SK-N-SH (cell line): Measurements from ENCODE around the gene FGF5. TPM values are rescaled to one million over a fixed set of nuclear protein-coding genes. Genes with fewer than 3 reads are reported as not detected.

Experiments used
- CTCF ChIA-PET: fragments of 300-600, 350-600 bp; formaldehyde crosslinking; extraction: SDS; loops from one replicate; lab custom pipeline; 2021; lab: Yijun Ruan, JAX
- POLR2A ChIA-PET: fragments of 350-600 bp; sonication (Branson Sonifier 250); formaldehyde crosslinking; extraction: SDS; loops from one replicate; lab custom pipeline; 2020; ENCODE audit warnings: antibody characterized with exemption, inconsistent platforms; lab: Yijun Ruan, JAX
- DNase-seq: peaks from one replicate; pipeline ENCODE4 v3.0.0; 2012
- H2AFZ ChIP-seq: fragments of 200-600 bp; sonication (generic); 2 replicates; pipeline ENCODE4 v1.8.1; 2016; ENCODE audit warnings: antibody characterized with exemption, mild to moderate bottlenecking, low read depth
- H3F3A ChIP-seq: fragments of 200-600 bp; sonication (generic); replicated peaks from 2 replicates; pipeline ENCODE3; 2016; ENCODE audit warnings: antibody characterized with exemption, mild to moderate bottlenecking; ENCODE audit not compliant: insufficient read depth
- H3K27ac ChIP-seq, 2 experiments: fragments of 200-500 bp in 1 of 2; fragments of 200-600 bp in 1 of 2; sonication (Bioruptor generic) in 1 of 2; sonication (generic), shearing (Covaris generic) in 1 of 2; 2 replicates each; pipeline versions ENCODE4 v1.5.1 to v1.6.1; 2014 to 2016; ENCODE audit warnings: low read depth in 2 of 2, inconsistent platforms in 1 of 2, low read length in 1 of 2, mild to moderate bottlenecking in 1 of 2, mixed read lengths in 1 of 2
- H3K27me3 ChIP-seq: fragments of 200-600 bp; sonication (generic), shearing (Covaris generic); 2 replicates; pipeline ENCODE4 v1.6.1; 2016; ENCODE audit warnings: mixed run types; ENCODE audit not compliant: insufficient read depth
- H3K36me3 ChIP-seq, 2 experiments: fragments of 200-500 bp in 1 of 2; fragments of 200-600 bp in 1 of 2; sonication (Bioruptor generic) in 1 of 2; sonication (generic) in 1 of 2; replicated peaks in 1 of 2; 2 replicates each; pipeline versions ENCODE3 to v1.5.1; 2014 to 2016; ENCODE audit warnings: low read length in 1 of 2, mild to moderate bottlenecking in 1 of 2; ENCODE audit not compliant: insufficient read depth in 2 of 2, control insufficient read depth in 1 of 2
- H3K4me1 ChIP-seq, 2 experiments: fragments of 200-500 bp in 1 of 2; fragments of 200-600 bp in 1 of 2; sonication (Bioruptor generic) in 1 of 2; sonication (generic), shearing (Covaris generic) in 1 of 2; 2 replicates each; pipeline versions ENCODE4 v1.5.1 to v1.6.1; 2014 to 2016; ENCODE audit warnings: low read depth in 1 of 2, low read length in 1 of 2, mixed run types in 1 of 2; ENCODE audit not compliant: insufficient read depth in 2 of 2, control insufficient read depth in 1 of 2
- H3K4me2 ChIP-seq: fragments of 200-600 bp; sonication (generic), shearing (Covaris generic); 2 replicates; pipeline ENCODE4 v1.6.1; 2017; ENCODE audit warnings: mixed run types
- H3K4me3 ChIP-seq, 2 experiments: fragments of 200-500 bp in 1 of 2; fragments of 200-600 bp in 1 of 2; sonication (Bioruptor generic) in 1 of 2; sonication (generic), shearing (Covaris generic) in 1 of 2; 2 replicates each; pipeline versions ENCODE4 v1.5.1 to v1.8.1; 2014 to 2016; ENCODE audit warnings: low read depth in 2 of 2, inconsistent platforms in 1 of 2, low read length in 1 of 2, mild to moderate bottlenecking in 1 of 2, mixed read lengths in 1 of 2, moderate library complexity in 1 of 2
- H3K79me2 ChIP-seq: fragments of 200-600 bp; sonication (generic); 2 replicates; pipeline ENCODE4 v1.8.1; 2017; ENCODE audit warnings: mild to moderate bottlenecking; ENCODE audit not compliant: insufficient read depth
- H3K9ac ChIP-seq: fragments of 200-600 bp; sonication (generic); 2 replicates; pipeline ENCODE4 v1.6.1; 2017; ENCODE audit warnings: mixed run types
- H3K9me2 ChIP-seq: fragments of 200-600 bp; sonication (generic); 2 replicates; pipeline ENCODE4 v1.6.1; 2017; ENCODE audit warnings: mixed run types
- H3K9me3 ChIP-seq: fragments of 200-600 bp; sonication (generic); 2 replicates; pipeline ENCODE4 v1.6.1; 2017; ENCODE audit warnings: mixed run types, mild to moderate bottlenecking, moderate library complexity
- H4K20me1 ChIP-seq: fragments of 200-600 bp; sonication (generic); 2 replicates; pipeline ENCODE4 v1.6.1; 2017; ENCODE audit warnings: mild to moderate bottlenecking, mixed run types; ENCODE audit not compliant: insufficient read depth
- CHD2 ChIP-seq: fragments of 150-350 bp; IDR thresholded peaks from 2 replicates; pipeline ENCODE4 v1.6.1; 2018; ENCODE audit warnings: low read length; ENCODE audit not compliant: partially characterized antibody
- CTCF ChIP-seq: fragments of 200-600 bp; sonication (generic); IDR thresholded peaks from 2 replicates; pipeline ENCODE4 v1.6.1; 2017; ENCODE audit warnings: antibody characterized with exemption, mild to moderate bottlenecking, moderate library complexity
- NFIC ChIP-seq: IDR thresholded peaks from 2 replicates; pipeline ENCODE4 v1.4.0; 2012; ENCODE audit warnings: borderline replicate concordance
- REST ChIP-seq: IDR thresholded peaks from 2 replicates; pipeline ENCODE4 v1.6.1; 2012; ENCODE audit warnings: mild to moderate bottlenecking, low read depth, low read length, moderate library complexity
- SMC3 ChIP-seq: IDR thresholded peaks from 2 replicates; pipeline ENCODE4 v1.6.1; 2012; ENCODE audit warnings: low read depth, low read length, improper control_type of control experiment
- WGBS: methylation state at CpG from one replicate; pipeline ENCODE4 v1.1.6; 2017; ENCODE audit warnings: low lambda C conversion rate; 5-methylcytosine and 5-hydroxymethylcytosine counted together
- polyA plus RNA-seq, 3 experiments: library from polyadenylated mRNA; depleted of rRNA; stranded (reverse); fragments of >200 nt; gene quantifications; 2 replicates each; pipeline ENCODE4 v1.2.3, GENCODE V29; 2012
- TF ChIP-seq, protein P1 (sequence below): fragments of 150-350 bp; IDR thresholded peaks from 2 replicates; pipeline ENCODE4 v1.6.1; 2017; ENCODE audit warnings: antibody characterized with exemption, low read length, low read depth, borderline replicate concordance

The FGF5 gene
- polyA plus RNA-seq, 1 of the 3 experiments (the other 2 are of a cell fraction), result 17.7 TPM

- TF ChIP-seq CTCF (no peak), NFIC (peak; percentile 62; the same call in 1 of the 2 replicates), CHD2 (no peak), REST (no peak), SMC3 (no peak)
These were observed 25.5 kb upstream of the FGF5 start (continued) for GRCh38 chr4:80240976-80241375.

DNA sequence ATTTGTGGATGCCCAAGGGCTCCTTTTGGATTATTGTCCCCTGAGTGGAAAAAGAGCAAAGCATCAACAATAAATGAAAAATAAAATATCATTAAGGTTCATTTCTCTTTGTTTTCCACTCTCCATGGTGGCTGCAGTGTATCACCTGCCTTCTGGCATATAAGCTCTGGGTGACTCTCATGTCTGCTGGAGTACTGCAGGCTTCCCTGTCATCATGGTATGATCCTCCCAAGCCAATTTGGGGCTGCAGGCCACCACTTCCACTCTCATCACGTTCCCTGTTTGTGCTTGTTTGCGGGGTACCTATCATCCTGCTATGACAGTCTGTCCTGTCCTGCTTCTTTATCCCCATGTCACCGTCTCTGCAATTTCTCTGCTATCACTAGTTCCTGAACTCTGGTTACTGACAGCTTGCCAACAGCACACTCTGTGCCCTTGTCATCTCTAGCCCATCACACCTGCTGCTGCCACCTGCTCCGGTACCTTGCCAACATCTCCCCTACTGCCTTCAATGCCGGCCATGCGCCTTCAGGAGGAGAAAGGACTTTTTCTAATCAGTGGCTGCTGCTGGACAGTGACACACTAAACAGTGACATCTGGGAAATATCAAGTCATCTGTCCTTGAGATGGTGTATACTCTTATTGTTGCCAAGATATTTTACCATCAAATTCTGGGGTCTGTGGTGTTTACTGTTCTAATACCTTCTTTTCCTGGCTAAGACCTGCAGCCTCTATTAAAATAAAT is 23.0 kb upstream of the FGF5 start:
- no peak overlapping the region for H3K4me3 ChIP-seq
- no peaks in the 10 kb centered on the region for H3K9me3 ChIP-seq
- no peak overlapping the region for H3K27ac ChIP-seq
- DNase-seq, result no peak
- POLR2A ChIA-PET, result no interaction called here
- H3K4me1 ChIP-seq, result peaks cover 6 to 19% of the 10 kb centered on the region in 2 experiments; a peak in 3 of 4 replicates
- H3K9ac ChIP-seq, result no peak overlapping the region
- no peak overlapping the region for H2AFZ ChIP-seq
- WGBS, result 93% methylated on average over 6 of the region's 6 CpGs
- TF ChIP-seq, protein P1, sequence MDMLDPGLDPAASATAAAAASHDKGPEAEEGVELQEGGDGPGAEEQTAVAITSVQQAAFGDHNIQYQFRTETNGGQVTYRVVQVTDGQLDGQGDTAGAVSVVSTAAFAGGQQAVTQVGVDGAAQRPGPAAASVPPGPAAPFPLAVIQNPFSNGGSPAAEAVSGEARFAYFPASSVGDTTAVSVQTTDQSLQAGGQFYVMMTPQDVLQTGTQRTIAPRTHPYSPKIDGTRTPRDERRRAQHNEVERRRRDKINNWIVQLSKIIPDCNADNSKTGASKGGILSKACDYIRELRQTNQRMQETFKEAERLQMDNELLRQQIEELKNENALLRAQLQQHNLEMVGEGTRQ, result no peak
- TF ChIP-seq REST, result peak; percentile 80; the same call in 1 of the 2 replicates
- TF ChIP-seq, all 33 proteins: peak for 1
- H3K27me3 ChIP-seq, result no peaks in the 10 kb centered on the region
- H3K79me2 ChIP-seq, result no peaks in the 10 kb centered on the region
- no peak overlapping the region for H3K4me2 ChIP-seq
- no peaks in the 10 kb centered on the region for H4K20me1 ChIP-seq
- H3K9me2 ChIP-seq, result no peaks in the 10 kb centered on the region
- peaks cover 34% of the 10 kb centered on the region for H3F3A ChIP-seq
- CTCF ChIA-PET, result interaction anchor here (0.7 to 2.2 kb wide), 3 partner anchors 11 to 1291 kb away, joined by 3 to 7 read pairs (median 3); no protein-coding TSS in a partner anchor
- H3K36me3 ChIP-seq, result no peaks in the 10 kb centered on the region
